Upper lobe of right lung (tissue), 1 donor: ENCODE data around the gene CAMTA1. TPM values are rescaled to one million over a fixed set of nuclear protein-coding genes. Genes with fewer than 3 reads are reported as not detected.

Experiments
- ATAC-seq: fragments of 200-7000 bp; cut with Tn5 transposase; one replicate; pipeline ENCODE4 v1.9.1; 2020; ENCODE audit warnings: mild to moderate bottlenecking, moderate library complexity
- DNase-seq: peaks from one replicate; pipeline ENCODE4 v3.0.0-alpha.2; 2020
- H3K27ac ChIP-seq: fragments of 200-600 bp; one replicate; pipeline ENCODE4 v1.8.0; 2022
- H3K27me3 ChIP-seq: fragments of 200-600 bp; one replicate; pipeline ENCODE4 v1.8.0; 2022; ENCODE audit warnings: mild to moderate bottlenecking
- H3K36me3 ChIP-seq: fragments of 200-600 bp; one replicate; pipeline ENCODE4 v1.8.0; 2022
- H3K4me1 ChIP-seq: fragments of 200-600 bp; one replicate; pipeline ENCODE4 v1.8.0; 2022
- H3K4me3 ChIP-seq: fragments of 200-600 bp; one replicate; pipeline ENCODE4 v1.8.0; 2022; ENCODE audit warnings: mild to moderate bottlenecking
- H3K9me3 ChIP-seq: fragments of 200-600 bp; one replicate; pipeline ENCODE4 v1.8.0; 2022
- CTCF ChIP-seq: fragments of 200-600 bp; IDR thresholded peaks from one replicate; pipeline ENCODE4 v1.8.0; 2022; ENCODE audit warnings: antibody characterized with exemption
- intact Hi-C: fragments of 100-400 bp; cut with DNase I; formaldehyde crosslinking; loops from one replicate; pipeline ENCODE4 v1.11.0; 2022
- total RNA-seq: library from RNA; stranded (reverse); fragmentation: NEBNext Ultra II Directional; extraction: Animal tissue kit (Norgen Biotek cat#: 25700); gene quantifications from one replicate; pipeline ENCODE4 v1.2.1, GENCODE V29; 2021
- donor health status: DM: no; HTN: yes; CAD: no; lungs with severe emphysema.

Gene CAMTA1
- total RNA-seq, 1 donor from 2014 or later, result 63.4 TPM

- intact Hi-C loops, result loop anchor here (10.0 kb wide), 2 partner anchors 275 to 345 kb away; no protein-coding TSS in a partner anchor
- H3K9me3 ChIP-seq, result no peaks in the 10 kb centered on the region
- H3K27me3 ChIP-seq, result peaks cover 11% of the 10 kb centered on the region
- H3K36me3 ChIP-seq, result no peaks in the 10 kb centered on the region
- peak overlapping the region; percentile 35 for H3K4me3 ChIP-seq
- H3K27ac ChIP-seq, result no peak overlapping the region
- H3K4me1 ChIP-seq, result peaks cover 5% of the 10 kb centered on the region
- TF ChIP-seq CTCF, result no peak
- ATAC-seq (no peak), DNase-seq (no peak)
These were observed 284.7 kb downstream of the CAMTA1 start for GRCh38 chr1:7069931-7070330.

- intact Hi-C loops, result loop anchor here (10.0 kb wide), 2 partner anchors 276 to 346 kb away; no protein-coding TSS in a partner anchor
- Histone ChIP-seq H3K27ac (no peak overlapping the region), H3K4me1 (peaks cover 5% of the 10 kb centered on the region), H3K9me3 (no peaks in the 10 kb centered on the region), H3K4me3 (peak overlapping the region; percentile 35), H3K27me3 (peaks cover 11% of the 10 kb centered on the region), H3K36me3 (no peaks in the 10 kb centered on the region)
- peak; percentile 83 for TF ChIP-seq CTCF
- ATAC-seq (peak; percentile 85), DNase-seq (no peak)
These were observed 285.3 kb downstream of the CAMTA1 start for GRCh38 chr1:7070389-7071029.

GRCh38 chr1:7076117-7076516, 290.9 kb downstream of the CAMTA1 start:
- H3K27me3 ChIP-seq, result no peaks in the 10 kb centered on the region
- intact Hi-C loops, result loop anchor here (10.0 kb wide), 2 partner anchors 281 to 351 kb away; no protein-coding TSS in a partner anchor

GRCh38 chr1:7076572-7076971, 291.3 kb downstream of the CAMTA1 start:
- TF ChIP-seq CTCF, result no peak
- no peak for ATAC-seq
- no peak overlapping the region for H3K27ac ChIP-seq
- intact Hi-C loops, result loop anchor here (10.0 kb wide), 2 partner anchors 282 to 352 kb away; no protein-coding TSS in a partner anchor
- H3K36me3 ChIP-seq, result no peaks in the 10 kb centered on the region
- H3K27me3 ChIP-seq, result no peaks in the 10 kb centered on the region
- H3K4me3 ChIP-seq, result no peak overlapping the region
- no peak for DNase-seq
- no peaks in the 10 kb centered on the region for H3K9me3 ChIP-seq
- no peaks in the 10 kb centered on the region for H3K4me1 ChIP-seq

More at GRCh38 chr1:7076117-7076516, 290.9 kb downstream of the CAMTA1 start:
- H3K36me3 ChIP-seq, result no peaks in the 10 kb centered on the region
- no peak overlapping the region for H3K27ac ChIP-seq
- no peak for DNase-seq
- ATAC-seq, result no peak
- no peak overlapping the region for H3K4me3 ChIP-seq
- H3K9me3 ChIP-seq, result no peaks in the 10 kb centered on the region
- no peak for TF ChIP-seq CTCF
- no peaks in the 10 kb centered on the region for H3K4me1 ChIP-seq

- H3K4me1 ChIP-seq, result no peaks in the 10 kb centered on the region
- intact Hi-C loops, result loop anchor here (10.0 kb wide), 2 partner anchors 282 to 352 kb away; no protein-coding TSS in a partner anchor
- no peaks in the 10 kb centered on the region for H3K36me3 ChIP-seq
- no peak for TF ChIP-seq CTCF
- no peaks in the 10 kb centered on the region for H3K9me3 ChIP-seq
- no peak for ATAC-seq
- H3K4me3 ChIP-seq, result no peak overlapping the region
- DNase-seq, result no peak
- H3K27ac ChIP-seq, result no peak overlapping the region
- no peaks in the 10 kb centered on the region for H3K27me3 ChIP-seq
These were observed 291.9 kb downstream of the CAMTA1 start for GRCh38 chr1:7077136-7077535.
